Adrenal gland (tissue), 12 donors: Measurements from ENCODE around the gene CSNK1G1. TPM values are rescaled to one million over a fixed set of nuclear protein-coding genes. Genes with fewer than 3 reads are reported as not detected.

ENCODE experiments used
- DNase-seq, 7 donors: peaks; one replicate each; pipeline ENCODE4 v3.0.0-alpha.2; 2019 to 2020
- H3K27ac ChIP-seq, 5 donors: fragments of 200-600 bp; sonication (generic) in 4 of 5; 1 replicate in 3 of 5; 2 replicates in 2 of 5; pipeline versions ENCODE4 v1.5.1 to v1.8.0; 2016 to 2020; ENCODE audit warnings: mild to moderate bottlenecking in 1 of 5
- H3K27me3 ChIP-seq: fragments of 200-600 bp; 2 replicates; pipeline ENCODE4 v1.8.0; 2021
- H3K36me3 ChIP-seq, 2 donors: fragments of 200-600 bp; replicated peaks in 1 of 2; 1 replicate in 1 of 2; 2 replicates in 1 of 2; pipeline versions ENCODE4 v1.5.1 to v1.8.0; 2018 to 2022
- H3K4me1 ChIP-seq, 2 donors: fragments of 200-600 bp; replicated peaks in 1 of 2; 1 replicate in 1 of 2; 2 replicates in 1 of 2; pipeline versions ENCODE4 v1.5.1 to v1.8.0; 2018 to 2021
- H3K4me3 ChIP-seq, 4 donors: fragments of 200-600 bp; sonication (generic) in 3 of 4; one replicate each; pipeline ENCODE4 v1.5.1; 2016 to 2018
- H3K9me3 ChIP-seq, 3 donors: fragments of 200-600 bp; sonication (generic) in 1 of 3; replicated peaks in 1 of 3; 1 replicate in 2 of 3; 2 replicates in 1 of 3; pipeline versions ENCODE4 v1.5.1 to v1.8.0; 2016 to 2021
- CTCF ChIP-seq, 6 experiments: fragments of 450-650 bp in 4 of 6; fragments of 200-600 bp in 2 of 6; sonication (generic) in 1 of 6; IDR thresholded peaks; 1 replicate in 5 of 6; 2 replicates in 1 of 6; pipeline versions ENCODE4 v1.5.1 to v1.8.0; 2016 to 2021; ENCODE audit warnings: antibody characterized with exemption in 6 of 6, mild to moderate bottlenecking in 2 of 6, moderate library complexity in 1 of 6
- POLR2A ChIP-seq, 2 donors: fragments of 450-650 bp; IDR thresholded peaks; one replicate each; pipeline ENCODE4 v1.6.1; 2017; ENCODE audit warnings: antibody characterized with exemption in 2 of 2, mild to moderate bottlenecking in 2 of 2, moderate library complexity in 1 of 2
- WGBS, 4 donors: extraction: QIAGEN DNeasy Blood & Tissue Kit in 2 of 4; methylation state at CpG; one replicate each; pipeline versions ENCODE4 v1.1.5 to v1.1.7; 2013 to 2017; 5-methylcytosine and 5-hydroxymethylcytosine counted together
- intact Hi-C, 2 donors: fragments of 100-400 bp; cut with DNase I; formaldehyde crosslinking; loops; one replicate each; pipeline versions ENCODE4 v1.14.1 to v1.15.0; 2022 to 2023
- polyA plus RNA-seq, 3 donors: library from polyadenylated mRNA; stranded (reverse); fragments of 200-250 nt in 2 of 3; fragments of 350-450 nt in 1 of 3; fragmentation: Illumina TruSeq in 1 of 3; extraction: RNeasy Lipid Tissue Mini Kit (QIAGEN cat#74804) in 1 of 3; gene quantifications; one replicate each; pipeline ENCODE4 v1.2.3, GENCODE V29; 2013 to 2014
- total RNA-seq, 9 donors: library from RNA; depleted of rRNA in 4 of 9; stranded (reverse); fragments of >200 nt in 4 of 9; fragments of 120-200 nt in 1 of 9; fragmentation: NEBNext Ultra II Directional in 1 of 9; extraction: Animal tissue kit (Norgen Biotek cat#: 25700) in 1 of 9; gene quantifications; one replicate each; pipeline versions ENCODE4 v1.1.0 to v1.2.4, GENCODE V29; 2013 to 2023
- donor health status: healthy with polysubstance abuse.
- donor health status: Bipolar disorder and iron deficiency.
- donor health status: DM: yes; HTN: yes; CAD: no.
- donor health status: DM: no; HTN: no; CAD: no.
- donor health status: DM: no; HTN: no; CAD: no.
- donor health status: DM: yes; HTN: yes; CAD: no.

CSNK1G1 gene
- total and polyA plus RNA-seq, 12 donors = 1.2 to 31.6 (median 13.6) TPM

GRCh38 chr15:64138331-64138941 lies 217.5 kb downstream of the CSNK1G1 start:
- 91 to 100% (median 95%) methylated on average over 3 to 4 of the region's 4 CpGs for WGBS, 4 donors
- H3K4me3 ChIP-seq = no peak overlapping the region
- H3K27me3 ChIP-seq = no peaks in the 10 kb centered on the region
- no peak for TF ChIP-seq POLR2A (IDR thresholded peaks at IDR 0.05)
- no peak for TF ChIP-seq CTCF (IDR thresholded peaks at IDR 0.05)
- no peaks in the 10 kb centered on the region for H3K9me3 ChIP-seq
- intact Hi-C loops = no loop called here
- no peak for DNase-seq
- no peak overlapping the region for H3K27ac ChIP-seq
- peaks cover 7 to 14% of the 10 kb centered on the region in 2 donors for H3K4me1 ChIP-seq
- peaks cover 0 to 70% of the 10 kb centered on the region in 2 donors for H3K36me3 ChIP-seq

GRCh38 chr15:64137226-64137833 lies 218.6 kb downstream of the CSNK1G1 start:
- Histone ChIP-seq H3K9me3 (no peaks in the 10 kb centered on the region), H3K4me3 (no peak overlapping the region), H3K27me3 (no peaks in the 10 kb centered on the region), H3K4me1 (peaks cover 7 to 15% of the 10 kb centered on the region in 2 donors), H3K36me3 (peaks cover 0 to 70% of the 10 kb centered on the region in 2 donors), H3K27ac (no peak overlapping the region)
- intact Hi-C loops = no loop called here
- DNase-seq = peak in 2 of 7 donors; percentile 37 to 49
- 66 to 75% (median 73%) methylated on average over 5 to 8 of the region's 8 CpGs for WGBS, 4 donors
- TF ChIP-seq POLR2A (IDR thresholded peaks at IDR 0.05) (no peak), CTCF (IDR thresholded peaks at IDR 0.05) (no peak)

GRCh38 chr15:64136347-64136746 lies 219.6 kb downstream of the CSNK1G1 start:
- Histone ChIP-seq H3K4me3 (no peak overlapping the region), H3K4me1 (peaks cover 7 to 15% of the 10 kb centered on the region in 2 donors), H3K27me3 (no peaks in the 10 kb centered on the region), H3K27ac (no peak overlapping the region), H3K9me3 (no peaks in the 10 kb centered on the region), H3K36me3 (peaks cover 0 to 74% of the 10 kb centered on the region in 2 donors)
- TF ChIP-seq POLR2A (IDR thresholded peaks at IDR 0.05) (no peak), CTCF (IDR thresholded peaks at IDR 0.05) (no peak)
- DNase-seq = no peak
- intact Hi-C loops = no loop called here
- 87 to 92% (median 89%) methylated on average over 6 to 7 of the region's 7 CpGs for WGBS, 4 donors

GRCh38 chr15:64134345-64134829 lies 221.6 kb downstream of the CSNK1G1 start:
- H3K9me3 ChIP-seq = no peaks in the 10 kb centered on the region
- 41 to 68% (median 48%) methylated on average over 7 to 9 of the region's 9 CpGs for WGBS, 4 donors
- peak; percentile 73 to 91 (median 88) for DNase-seq
- no peak overlapping the region for H3K4me3 ChIP-seq
- peaks cover 7 to 15% of the 10 kb centered on the region in 2 donors for H3K4me1 ChIP-seq
- intact Hi-C loops = no loop called here
- no peaks in the 10 kb centered on the region for H3K27me3 ChIP-seq
- TF ChIP-seq POLR2A (IDR thresholded peaks at IDR 0.05) (no peak), CTCF (IDR thresholded peaks at IDR 0.05) (no peak)
- peaks cover 0 to 91% of the 10 kb centered on the region in 2 donors for H3K36me3 ChIP-seq
- H3K27ac ChIP-seq = peak overlapping the region in 3 of 5 donors; percentile 16 to 18 (median 17)
